ENCODE measurements around the gene EML6. TPM values are rescaled to one million over a fixed set of nuclear protein-coding genes. Genes with fewer than 3 reads are reported as not detected.
"Not testable (repeated sequence)": the region's sequence is repeated elsewhere in the genome, so short reads cannot be mapped to it uniquely, and the experiment has no call there.

EML6 gene
- total RNA-seq, 1 donor from 2014 or later = 0.39 TPM

GRCh38 chr2:54838585-54839035, 115.1 kb downstream of the EML6 start:
- Histone ChIP-seq H2AFZ (replicated peaks) (no peak overlapping the region), H4K20me1 (ENCODE audit: low read depth) (no peaks in the 10 kb centered on the region), H3K9me3 (ENCODE audit: low read depth) (no peaks in the 10 kb centered on the region), H3K4me3 (no peak overlapping the region), H3K27me3 (no peaks in the 10 kb centered on the region), H3K4me1 (peaks cover 5% of the 10 kb centered on the region), H3K36me3 (no peaks in the 10 kb centered on the region), H3K79me2 (ENCODE audit: low read depth) (no peaks in the 10 kb centered on the region), H3K27ac (no peak overlapping the region), H3K9ac (no peak overlapping the region), H3F3A (ENCODE audit: low read depth) (no peaks in the 10 kb centered on the region), H3K4me2 (no peak overlapping the region)
- peak; percentile 71 for DNase-seq (ENCODE audit: low spot score)
- Mint-ChIP-seq H3K27me3 (ENCODE audit: insufficient read depth, low read depth) (peaks cover 3% of the 10 kb centered on the region), H3K4me3 (no peak overlapping the region), H3K4me1 (peaks cover 30% of the 10 kb centered on the region), H3K27ac (no peak overlapping the region), H3K36me3 (no peaks in the 10 kb centered on the region), H3K9me3 (no peaks in the 10 kb centered on the region)
- TF ChIP-seq, protein P1, sequence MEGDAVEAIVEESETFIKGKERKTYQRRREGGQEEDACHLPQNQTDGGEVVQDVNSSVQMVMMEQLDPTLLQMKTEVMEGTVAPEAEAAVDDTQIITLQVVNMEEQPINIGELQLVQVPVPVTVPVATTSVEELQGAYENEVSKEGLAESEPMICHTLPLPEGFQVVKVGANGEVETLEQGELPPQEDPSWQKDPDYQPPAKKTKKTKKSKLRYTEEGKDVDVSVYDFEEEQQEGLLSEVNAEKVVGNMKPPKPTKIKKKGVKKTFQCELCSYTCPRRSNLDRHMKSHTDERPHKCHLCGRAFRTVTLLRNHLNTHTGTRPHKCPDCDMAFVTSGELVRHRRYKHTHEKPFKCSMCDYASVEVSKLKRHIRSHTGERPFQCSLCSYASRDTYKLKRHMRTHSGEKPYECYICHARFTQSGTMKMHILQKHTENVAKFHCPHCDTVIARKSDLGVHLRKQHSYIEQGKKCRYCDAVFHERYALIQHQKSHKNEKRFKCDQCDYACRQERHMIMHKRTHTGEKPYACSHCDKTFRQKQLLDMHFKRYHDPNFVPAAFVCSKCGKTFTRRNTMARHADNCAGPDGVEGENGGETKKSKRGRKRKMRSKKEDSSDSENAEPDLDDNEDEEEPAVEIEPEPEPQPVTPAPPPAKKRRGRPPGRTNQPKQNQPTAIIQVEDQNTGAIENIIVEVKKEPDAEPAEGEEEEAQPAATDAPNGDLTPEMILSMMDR (IDR thresholded peaks at IDR 0.05) = peak; percentile 89
- no peak for TF ChIP-seq EZH2phosphoT487 (IDR thresholded peaks at IDR 0.05)
- TF ChIP-seq EZH2 (IDR thresholded peaks at IDR 0.05) = no peak

DNA sequence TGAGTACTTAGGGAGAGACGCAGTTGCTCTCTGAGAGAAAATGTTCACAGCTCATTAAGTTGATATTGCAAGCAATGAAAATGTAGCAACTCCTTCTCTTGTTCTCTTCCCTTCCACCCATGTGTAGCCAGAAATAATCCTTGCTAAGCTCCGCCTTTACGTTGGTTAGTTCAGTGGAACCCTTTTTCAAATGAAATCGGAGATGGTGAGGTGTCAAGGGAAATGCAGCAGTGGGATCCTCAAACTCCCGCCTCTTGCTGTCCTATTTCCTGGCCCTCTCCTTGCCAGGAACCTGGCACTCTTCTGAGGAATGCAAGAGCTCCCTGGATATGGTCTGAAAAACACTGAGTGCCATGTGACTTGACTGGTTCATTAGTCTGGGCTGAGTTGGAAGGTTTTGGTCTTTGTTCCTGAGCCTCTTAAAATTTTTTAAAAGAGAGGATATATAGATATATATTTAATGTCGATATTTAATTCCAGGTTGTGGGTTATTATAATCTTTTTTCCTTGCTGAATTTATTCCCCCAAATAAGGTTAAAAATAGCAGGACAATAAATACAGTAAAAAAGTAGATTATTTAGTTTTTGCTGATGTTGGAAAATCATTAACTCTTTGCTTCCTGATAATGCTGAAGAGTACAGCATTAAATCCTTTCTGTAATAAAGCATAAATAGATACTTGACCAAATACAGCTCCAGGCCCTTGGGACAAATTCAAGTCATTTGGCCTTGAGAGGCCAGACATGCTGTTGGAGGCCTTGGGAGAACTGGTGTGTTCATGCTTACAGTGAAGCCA, 116.2 kb downstream of the EML6 start:
- peaks cover 3% of the 10 kb centered on the region for H3K27me3 Mint-ChIP-seq (ENCODE audit: insufficient read depth, low read depth)
- H3K4me3 Mint-ChIP-seq = no peak overlapping the region
- Histone ChIP-seq H4K20me1 (ENCODE audit: low read depth) (no peaks in the 10 kb centered on the region), H3K9ac (no peak overlapping the region), H3K36me3 (no peaks in the 10 kb centered on the region), H3K27ac (no peak overlapping the region), H3K79me2 (ENCODE audit: low read depth) (no peaks in the 10 kb centered on the region), H3K4me1 (peaks cover 5% of the 10 kb centered on the region), H3F3A (ENCODE audit: low read depth) (no peaks in the 10 kb centered on the region), H3K4me3 (no peak overlapping the region), H2AFZ (replicated peaks) (no peak overlapping the region), H3K9me3 (ENCODE audit: low read depth) (no peaks in the 10 kb centered on the region), H3K4me2 (no peak overlapping the region), H3K27me3 (no peaks in the 10 kb centered on the region)
- H3K27ac Mint-ChIP-seq = no peak overlapping the region
- DNase-seq (ENCODE audit: low spot score) = no peak
- H3K4me1 Mint-ChIP-seq = peaks cover 36% of the 10 kb centered on the region
- no peak for TF ChIP-seq EZH2 (IDR thresholded peaks at IDR 0.05)
- TF ChIP-seq EZH2phosphoT487 (IDR thresholded peaks at IDR 0.05) = no peak
- TF ChIP-seq, protein P1 (IDR thresholded peaks at IDR 0.05) = no peak
- H3K36me3 Mint-ChIP-seq = no peaks in the 10 kb centered on the region
- H3K9me3 Mint-ChIP-seq = no peaks in the 10 kb centered on the region

GRCh38 chr2:54840559-54841468, 117.4 kb downstream of the EML6 start:
- Histone ChIP-seq H3K36me3 (no peaks in the 10 kb centered on the region), H3K4me3 (no peak overlapping the region), H3K9me3 (ENCODE audit: low read depth) (no peaks in the 10 kb centered on the region), H3K27me3 (no peaks in the 10 kb centered on the region), H3K9ac (no peak overlapping the region), H3K4me2 (no peak overlapping the region), H4K20me1 (ENCODE audit: low read depth) (no peaks in the 10 kb centered on the region), H3K4me1 (peaks cover 5% of the 10 kb centered on the region), H2AFZ (replicated peaks) (peak overlapping the region; percentile 37), H3F3A (ENCODE audit: low read depth) (no peaks in the 10 kb centered on the region), H3K27ac (no peak overlapping the region), H3K79me2 (ENCODE audit: low read depth) (no peaks in the 10 kb centered on the region)
- Mint-ChIP-seq H3K27me3 (ENCODE audit: insufficient read depth, low read depth) (peaks cover 3% of the 10 kb centered on the region), H3K27ac (no peak overlapping the region), H3K4me1 (peaks cover 40% of the 10 kb centered on the region), H3K36me3 (no peaks in the 10 kb centered on the region), H3K4me3 (no peak overlapping the region), H3K9me3 (no peaks in the 10 kb centered on the region)
- TF ChIP-seq EZH2phosphoT487 (IDR thresholded peaks at IDR 0.05) (no peak), EZH2 (IDR thresholded peaks at IDR 0.05) (no peak)
- TF ChIP-seq, protein P1 (IDR thresholded peaks at IDR 0.05) = no peak
- no peak for DNase-seq (ENCODE audit: low spot score)

DNA sequence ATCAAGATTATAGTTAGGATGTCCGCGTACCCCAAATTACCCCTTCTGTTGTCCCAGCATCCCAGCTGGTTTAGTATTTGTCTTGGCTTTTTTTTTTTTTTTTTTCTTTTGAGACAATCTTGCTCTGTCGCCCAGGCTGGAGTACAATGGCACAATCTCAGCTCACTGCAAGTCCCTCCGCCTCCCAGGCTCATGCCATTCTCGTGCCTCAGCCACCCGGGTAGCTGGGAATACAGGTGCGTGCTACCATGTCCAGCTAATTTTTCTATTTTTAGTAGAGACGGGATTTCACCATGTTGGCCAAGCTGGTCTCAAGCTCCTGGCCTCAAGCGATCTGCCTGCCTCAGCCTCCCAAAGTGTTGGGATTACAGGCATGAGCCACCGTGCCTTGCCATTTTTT, 118.0 kb downstream of the EML6 start:
- H3K9ac ChIP-seq; H3K4me3 Mint-ChIP-seq; H3K36me3 Mint-ChIP-seq; H3K36me3 ChIP-seq; H3K9me3 Mint-ChIP-seq; H3K79me2 ChIP-seq (ENCODE audit: low read depth); H3K27ac Mint-ChIP-seq; H3K27ac ChIP-seq; DNase-seq (ENCODE audit: low spot score); H3K27me3 Mint-ChIP-seq (ENCODE audit: insufficient read depth, low read depth); H2AFZ ChIP-seq (replicated peaks); H3K4me2 ChIP-seq; H3K27me3 ChIP-seq; H3F3A ChIP-seq (ENCODE audit: low read depth); H3K4me3 ChIP-seq; H3K4me1 ChIP-seq; H4K20me1 ChIP-seq (ENCODE audit: low read depth); H3K9me3 ChIP-seq (ENCODE audit: low read depth): not testable (repeated sequence)
- peaks cover 37% of the 10 kb centered on the region for H3K4me1 Mint-ChIP-seq
